Myocyte (in vitro differentiated cells): ENCODE measurements around the gene SYCE1L. TPM values are rescaled to one million over a fixed set of nuclear protein-coding genes. Genes with fewer than 3 reads are reported as not detected.

Experiments used
- DNase-seq: peaks from one replicate; pipeline ENCODE4 v3.0.0-alpha.2; 2012; ENCODE audit warnings: low read depth
- total RNA-seq: library from RNA; depleted of rRNA; stranded (reverse); fragments of >200 nt; gene quantifications from 2 replicates; pipeline ENCODE4 v1.2.3, GENCODE V29; 2014

The SYCE1L gene
- total RNA-seq, 1 donor from 2014 or later, result 0.45 TPM

GRCh38 chr16:77246150-77246549 is 46.9 kb downstream of the SYCE1L start:
- DNase-seq, result no peak

DNA sequence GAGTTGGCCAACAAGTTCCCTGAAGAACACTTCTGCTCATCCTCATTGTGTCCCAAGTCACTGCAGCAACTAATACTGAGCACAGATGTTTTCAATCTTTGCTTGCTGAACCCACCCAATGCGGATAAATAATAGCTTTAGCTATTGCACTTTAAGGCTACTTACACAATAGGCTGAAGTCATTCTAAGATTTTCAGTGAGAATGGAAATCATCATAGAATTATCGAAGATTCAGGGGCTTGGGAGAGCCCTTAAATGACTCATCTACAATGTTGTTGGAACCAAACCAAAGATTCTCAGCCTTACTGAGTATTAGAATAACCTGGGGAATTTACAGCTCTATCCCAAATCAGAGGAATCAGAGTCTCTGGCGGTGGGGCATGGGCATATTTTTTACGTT is 51.2 kb downstream of the SYCE1L start:
- no peak for DNase-seq

Other genes starting within 250 kb of the SYCE1L start
- 9.5 and 12.1 TPM in 2 replicates for gene MON1B, start 8.2 kb upstream of the SYCE1L start, total RNA-seq
- gene ADAMTS18, start 235.6 kb downstream of the SYCE1L start, total RNA-seq, result 0.13 TPM in 1 of 2 replicates, not detected in the other